ENCODE data around the gene THEMIS. TPM values are rescaled to one million over a fixed set of nuclear protein-coding genes. Genes with fewer than 3 reads are reported as not detected.

The THEMIS gene
- total and polyA plus RNA-seq, 2 experiments from 2014 or later = not detected

DNA sequence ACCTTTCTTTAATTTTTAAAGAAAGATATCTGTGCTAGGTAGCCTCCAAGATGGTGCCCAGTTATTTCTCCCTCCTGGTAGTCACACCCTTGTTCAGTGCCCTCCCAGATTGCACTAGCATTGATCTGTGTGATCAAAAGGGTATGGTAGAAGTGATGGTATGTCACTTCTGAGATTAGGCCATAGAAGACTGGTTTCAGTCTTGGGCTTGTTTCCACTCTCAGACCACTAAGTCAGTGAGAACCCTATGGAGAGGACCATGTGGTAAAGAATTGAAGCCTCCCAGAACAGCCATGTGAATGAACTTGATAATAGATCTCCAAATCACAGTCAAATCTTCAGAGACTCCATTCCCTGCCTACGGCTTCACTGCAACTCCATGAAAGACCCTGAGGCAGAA, 57.3 kb downstream of the THEMIS start:
- Histone ChIP-seq H3K27ac (ENCODE audit: low read depth) (no peak overlapping the region), H3K79me2 (replicated peaks; ENCODE audit: insufficient read depth) (no peaks in the 10 kb centered on the region), H3K4me2 (no peak overlapping the region), H3K9me2 (ENCODE audit: insufficient read depth) (no peaks in the 10 kb centered on the region), H3K36me3 (ENCODE audit: insufficient read depth) (no peaks in the 10 kb centered on the region), H3K4me1 (ENCODE audit: insufficient read depth) (no peaks in the 10 kb centered on the region), H4K20me1 (replicated peaks; ENCODE audit: insufficient read depth) (no peaks in the 10 kb centered on the region), H2AFZ (no peak overlapping the region), H3F3A (replicated peaks; ENCODE audit: low read depth) (no peaks in the 10 kb centered on the region), H3K27me3 (ENCODE audit: insufficient read depth) (no peaks in the 10 kb centered on the region), H3K4me3 (no peak overlapping the region)
- ATAC-seq (no peak), DNase-seq (ENCODE audit: low spot score) (no peak)
- TF ChIP-seq ZNF462 (CRISPR knock-in tag; IDR thresholded peaks at IDR 0.05) (no peak), EZH2 (IDR thresholded peaks at IDR 0.05; ENCODE audit: low read depth, unreplicated experiment) (no peak), STAT1 (IDR thresholded peaks at IDR 0.05; ENCODE audit: unreplicated experiment) (no peak), EZH2phosphoT487 (IDR thresholded peaks at IDR 0.05; ENCODE audit: unreplicated experiment) (no peak), ETS1 (IDR thresholded peaks at IDR 0.05) (no peak), CREB1 (CRISPR knock-in tag; IDR thresholded peaks at IDR 0.05; ENCODE audit: low read depth) (no peak), POLR2AphosphoS5 (IDR thresholded peaks at IDR 0.05; ENCODE audit: low read depth) (no peak), JUNB (IDR thresholded peaks at IDR 0.05; ENCODE audit: unreplicated experiment) (no peak)
- TF ChIP-seq, protein P1, sequence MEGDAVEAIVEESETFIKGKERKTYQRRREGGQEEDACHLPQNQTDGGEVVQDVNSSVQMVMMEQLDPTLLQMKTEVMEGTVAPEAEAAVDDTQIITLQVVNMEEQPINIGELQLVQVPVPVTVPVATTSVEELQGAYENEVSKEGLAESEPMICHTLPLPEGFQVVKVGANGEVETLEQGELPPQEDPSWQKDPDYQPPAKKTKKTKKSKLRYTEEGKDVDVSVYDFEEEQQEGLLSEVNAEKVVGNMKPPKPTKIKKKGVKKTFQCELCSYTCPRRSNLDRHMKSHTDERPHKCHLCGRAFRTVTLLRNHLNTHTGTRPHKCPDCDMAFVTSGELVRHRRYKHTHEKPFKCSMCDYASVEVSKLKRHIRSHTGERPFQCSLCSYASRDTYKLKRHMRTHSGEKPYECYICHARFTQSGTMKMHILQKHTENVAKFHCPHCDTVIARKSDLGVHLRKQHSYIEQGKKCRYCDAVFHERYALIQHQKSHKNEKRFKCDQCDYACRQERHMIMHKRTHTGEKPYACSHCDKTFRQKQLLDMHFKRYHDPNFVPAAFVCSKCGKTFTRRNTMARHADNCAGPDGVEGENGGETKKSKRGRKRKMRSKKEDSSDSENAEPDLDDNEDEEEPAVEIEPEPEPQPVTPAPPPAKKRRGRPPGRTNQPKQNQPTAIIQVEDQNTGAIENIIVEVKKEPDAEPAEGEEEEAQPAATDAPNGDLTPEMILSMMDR (conservative IDR thresholded peaks at IDR 0.05; ENCODE audit: low read depth in 2 of 2) = no peak
- TF ChIP-seq, protein P2, sequence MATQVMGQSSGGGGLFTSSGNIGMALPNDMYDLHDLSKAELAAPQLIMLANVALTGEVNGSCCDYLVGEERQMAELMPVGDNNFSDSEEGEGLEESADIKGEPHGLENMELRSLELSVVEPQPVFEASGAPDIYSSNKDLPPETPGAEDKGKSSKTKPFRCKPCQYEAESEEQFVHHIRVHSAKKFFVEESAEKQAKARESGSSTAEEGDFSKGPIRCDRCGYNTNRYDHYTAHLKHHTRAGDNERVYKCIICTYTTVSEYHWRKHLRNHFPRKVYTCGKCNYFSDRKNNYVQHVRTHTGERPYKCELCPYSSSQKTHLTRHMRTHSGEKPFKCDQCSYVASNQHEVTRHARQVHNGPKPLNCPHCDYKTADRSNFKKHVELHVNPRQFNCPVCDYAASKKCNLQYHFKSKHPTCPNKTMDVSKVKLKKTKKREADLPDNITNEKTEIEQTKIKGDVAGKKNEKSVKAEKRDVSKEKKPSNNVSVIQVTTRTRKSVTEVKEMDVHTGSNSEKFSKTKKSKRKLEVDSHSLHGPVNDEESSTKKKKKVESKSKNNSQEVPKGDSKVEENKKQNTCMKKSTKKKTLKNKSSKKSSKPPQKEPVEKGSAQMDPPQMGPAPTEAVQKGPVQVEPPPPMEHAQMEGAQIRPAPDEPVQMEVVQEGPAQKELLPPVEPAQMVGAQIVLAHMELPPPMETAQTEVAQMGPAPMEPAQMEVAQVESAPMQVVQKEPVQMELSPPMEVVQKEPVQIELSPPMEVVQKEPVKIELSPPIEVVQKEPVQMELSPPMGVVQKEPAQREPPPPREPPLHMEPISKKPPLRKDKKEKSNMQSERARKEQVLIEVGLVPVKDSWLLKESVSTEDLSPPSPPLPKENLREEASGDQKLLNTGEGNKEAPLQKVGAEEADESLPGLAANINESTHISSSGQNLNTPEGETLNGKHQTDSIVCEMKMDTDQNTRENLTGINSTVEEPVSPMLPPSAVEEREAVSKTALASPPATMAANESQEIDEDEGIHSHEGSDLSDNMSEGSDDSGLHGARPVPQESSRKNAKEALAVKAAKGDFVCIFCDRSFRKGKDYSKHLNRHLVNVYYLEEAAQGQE (IDR thresholded peaks at IDR 0.05; ENCODE audit: unreplicated experiment) = no peak
- no peaks in the 10 kb centered on the region for H3K9me3 Mint-ChIP-seq
- no peak overlapping the region for H3K4me3 Mint-ChIP-seq
- H3K27ac Mint-ChIP-seq = no peak overlapping the region
- H3K27me3 Mint-ChIP-seq (ENCODE audit: insufficient read depth, low read depth, poor library complexity) = no peaks in the 10 kb centered on the region
- H3K4me1 Mint-ChIP-seq = no peaks in the 10 kb centered on the region
- H3K36me3 Mint-ChIP-seq (ENCODE audit: low read depth) = no peaks in the 10 kb centered on the region; the same call in 2 of the 3 replicates
